GM19397 (cell line): Measurements from ENCODE around the gene PSMD8.
A peak's percentile ranks its signal among the peaks of the same experiment; 100 is the strongest.

ENCODE experiments used
- ATAC-seq: cut with Tn5 transposase; IDR thresholded peaks from one replicate; pipeline ENCODE4 v1.9.1; 2021; ENCODE audit warnings: mild to moderate bottlenecking, moderate library complexity; ENCODE audit not compliant: unreplicated experiment

Gene PSMD8

GRCh38 chr19:38386971-38387549, 12.7 kb downstream of the PSMD8 start:
- ATAC-seq: no peak

GRCh38 chr19:38387550-38388348, 13.4 kb downstream of the PSMD8 start, which contains the start of gene GGN:
GGN (minus strand) TSS chr19:38388034; CDS start chr19:38387261, 773 bp downstream.
- no peak for ATAC-seq

- ATAC-seq: no peak
Observed at GRCh38 chr19:38388349-38389100, 14.2 kb downstream of the PSMD8 start, which contains the start of gene SPRED3. SPRED3 (plus strand) TSS chr19:38388697; CDS start chr19:38390303, 1,606 bp downstream.

GRCh38 chr19:38389101-38389925, 14.9 kb downstream of the PSMD8 start:
- ATAC-seq: no peak

- ATAC-seq: no peak
Observed at GRCh38 chr19:38389957-38390924, 15.9 kb downstream of the PSMD8 start.

- ATAC-seq: no peak
Observed at GRCh38 chr19:38391911-38392464, 17.6 kb downstream of the PSMD8 start.

GRCh38 chr19:38392707-38393308, 18.4 kb downstream of the PSMD8 start:
- no peak for ATAC-seq

GRCh38 chr19:38394488-38394887, 20.1 kb downstream of the PSMD8 start:
- no peak for ATAC-seq

GRCh38 chr19:38395381-38396114, 21.2 kb downstream of the PSMD8 start:
- ATAC-seq: no peak

- ATAC-seq: no peak
Observed at GRCh38 chr19:38399081-38399480, 24.7 kb downstream of the PSMD8 start.

GRCh38 chr19:38399537-38399936, 25.2 kb downstream of the PSMD8 start:
- ATAC-seq: no peak

GRCh38 chr19:38400361-38400760, 26.0 kb downstream of the PSMD8 start:
- no peak for ATAC-seq

GRCh38 chr19:38401148-38401547, 26.8 kb downstream of the PSMD8 start:
- no peak for ATAC-seq

- ATAC-seq: no peak
Observed at GRCh38 chr19:38402623-38402966, 28.2 kb downstream of the PSMD8 start.

GRCh38 chr19:38402967-38403674, 28.8 kb downstream of the PSMD8 start, which contains the start of gene FAM98C:
FAM98C (plus strand) TSS chr19:38403093; CDS start chr19:38403154, 61 bp downstream.
- peak; percentile 95 for ATAC-seq

- ATAC-seq: no peak
Observed at GRCh38 chr19:38404858-38405257, 30.5 kb downstream of the PSMD8 start.

- ATAC-seq: no peak
Observed at GRCh38 chr19:38405276-38405675, 30.9 kb downstream of the PSMD8 start.
